OCI-LY3 (cell line): ENCODE measurements around the gene BLMH.

ENCODE experiments used
- EZH2phosphoT487 ChIP-seq: fragments of 200-600 bp; shearing (Covaris generic); IDR thresholded peaks from 2 replicates; pipeline ENCODE4 v1.6.1; 2018; ENCODE audit warnings: antibody characterized with exemption, mixed run types, low read depth
- TF ChIP-seq, protein P1 (sequence below): fragments of 200-600, 300-600 bp; sonication (generic); IDR thresholded peaks from 2 replicates; pipeline ENCODE4 v1.5.1; 2014; ENCODE audit warnings: antibody characterized with exemption, low read length, low read depth

DNA sequence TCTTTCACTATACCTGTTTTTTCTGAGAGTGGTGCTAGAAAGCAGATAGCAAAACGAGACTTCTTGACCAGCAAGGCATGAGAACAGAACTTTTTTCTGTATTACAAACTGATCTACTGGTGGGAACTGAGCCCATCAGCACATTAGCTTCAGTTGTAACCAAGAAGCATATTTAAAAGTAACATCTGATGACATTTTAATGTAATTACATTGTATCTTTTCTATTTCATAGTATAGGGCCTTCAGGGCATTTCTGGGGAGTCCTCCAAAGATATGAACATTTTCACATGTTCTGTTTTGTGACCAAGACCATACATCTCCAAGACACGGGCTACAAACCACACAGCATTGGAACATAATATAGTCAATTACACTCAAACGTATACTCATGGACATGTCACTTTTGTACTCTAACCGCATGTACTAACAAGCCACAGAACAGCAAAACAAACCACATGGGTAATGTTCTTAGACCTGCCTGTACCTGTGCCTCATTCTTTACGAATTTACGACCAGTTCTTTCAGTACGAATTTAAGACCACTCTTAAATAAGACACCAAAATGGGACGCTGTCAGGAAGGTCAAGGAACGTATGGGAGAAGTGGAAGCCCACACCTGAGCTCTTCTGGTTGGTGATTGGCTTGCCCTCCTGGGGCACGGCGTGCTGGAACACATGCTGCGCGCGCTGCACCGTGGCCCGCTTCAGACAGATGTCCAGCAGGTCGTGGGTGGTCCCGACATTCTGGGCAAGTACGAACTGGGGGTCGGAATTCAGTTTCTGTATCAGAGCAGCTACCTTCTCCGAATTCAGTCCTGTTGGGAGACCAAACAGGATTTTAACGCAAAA, 825 bp downstream of the BLMH start:
- TF ChIP-seq, protein P1, sequence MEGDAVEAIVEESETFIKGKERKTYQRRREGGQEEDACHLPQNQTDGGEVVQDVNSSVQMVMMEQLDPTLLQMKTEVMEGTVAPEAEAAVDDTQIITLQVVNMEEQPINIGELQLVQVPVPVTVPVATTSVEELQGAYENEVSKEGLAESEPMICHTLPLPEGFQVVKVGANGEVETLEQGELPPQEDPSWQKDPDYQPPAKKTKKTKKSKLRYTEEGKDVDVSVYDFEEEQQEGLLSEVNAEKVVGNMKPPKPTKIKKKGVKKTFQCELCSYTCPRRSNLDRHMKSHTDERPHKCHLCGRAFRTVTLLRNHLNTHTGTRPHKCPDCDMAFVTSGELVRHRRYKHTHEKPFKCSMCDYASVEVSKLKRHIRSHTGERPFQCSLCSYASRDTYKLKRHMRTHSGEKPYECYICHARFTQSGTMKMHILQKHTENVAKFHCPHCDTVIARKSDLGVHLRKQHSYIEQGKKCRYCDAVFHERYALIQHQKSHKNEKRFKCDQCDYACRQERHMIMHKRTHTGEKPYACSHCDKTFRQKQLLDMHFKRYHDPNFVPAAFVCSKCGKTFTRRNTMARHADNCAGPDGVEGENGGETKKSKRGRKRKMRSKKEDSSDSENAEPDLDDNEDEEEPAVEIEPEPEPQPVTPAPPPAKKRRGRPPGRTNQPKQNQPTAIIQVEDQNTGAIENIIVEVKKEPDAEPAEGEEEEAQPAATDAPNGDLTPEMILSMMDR, result no peak
- no peak for TF ChIP-seq EZH2phosphoT487
